Stimulated activated CD8-positive, alpha-beta memory T cell treated with anti-CD3 and anti-CD28 coated beads, Interleukin-12 subunit alpha, Interleukin-12 subunit beta, amount 100 ng/mL, for 24 hours (primary cell): Measurements from ENCODE around the gene FBXO42.
A peak's percentile ranks its signal among the peaks of the same experiment; 100 is the strongest.

Experiments
- DNase-seq: peaks from one replicate; pipeline ENCODE4 v3.0.0-alpha.2; 2020; ENCODE audit errors: extremely low read depth

Gene FBXO42

GRCh38 chr1:16244650-16245285, 107.5 kb downstream of the FBXO42 start:
- DNase-seq = no peak

- DNase-seq = peak; percentile 38
Measured at GRCh38 chr1:16243936-16244649, 108.2 kb downstream of the FBXO42 start.

GRCh38 chr1:16243215-16243610, 109.1 kb downstream of the FBXO42 start:
- no peak for DNase-seq

GRCh38 chr1:16242556-16243214, 109.6 kb downstream of the FBXO42 start:
- DNase-seq = no peak

- DNase-seq = no peak
Measured at GRCh38 chr1:16241221-16241708, 111.0 kb downstream of the FBXO42 start.

- DNase-seq = no peak
Measured at GRCh38 chr1:16239972-16240491, 112.2 kb downstream of the FBXO42 start.

- no peak for DNase-seq
Measured at GRCh38 chr1:16237343-16237830, 114.9 kb downstream of the FBXO42 start.

GRCh38 chr1:16236511-16237342, 115.6 kb downstream of the FBXO42 start, which contains the start of gene CPLANE2:
Gene CPLANE2 (minus strand): TSS chr1:16237183. CDS start chr1:16236742, 441 bp downstream.
- DNase-seq = peak; percentile 89

- DNase-seq = no peak
Measured at GRCh38 chr1:16235944-16236510, 116.3 kb downstream of the FBXO42 start.

- no peak for DNase-seq
Measured at GRCh38 chr1:16235347-16235746, 116.9 kb downstream of the FBXO42 start.

- no peak for DNase-seq
Measured at GRCh38 chr1:16233431-16233830, 118.8 kb downstream of the FBXO42 start.

GRCh38 chr1:16232316-16232710, 120.0 kb downstream of the FBXO42 start:
- no peak for DNase-seq

- DNase-seq = no peak
Measured at GRCh38 chr1:16231331-16232315, 120.7 kb downstream of the FBXO42 start.

GRCh38 chr1:16230744-16231143, 121.5 kb downstream of the FBXO42 start:
- DNase-seq = no peak

GRCh38 chr1:16229976-16230740, 122.1 kb downstream of the FBXO42 start:
- no peak for DNase-seq

GRCh38 chr1:16226490-16227179, 125.6 kb downstream of the FBXO42 start:
- DNase-seq = no peak

- DNase-seq = no peak
Measured at GRCh38 chr1:16226129-16226489, 126.2 kb downstream of the FBXO42 start.

GRCh38 chr1:16224472-16224871, 127.8 kb downstream of the FBXO42 start:
- DNase-seq = no peak
